Mucosa of gallbladder (tissue), 1 donor: ENCODE results near the gene FOXN3. TPM values are rescaled to one million over a fixed set of nuclear protein-coding genes. Genes with fewer than 3 reads are reported as not detected.
"Not testable (repeated sequence)": the region's sequence is repeated elsewhere in the genome, so short reads cannot be mapped to it uniquely, and the experiment has no call there.

Experiments
- DNase-seq: peaks from one replicate; pipeline ENCODE4 v3.0.0-alpha.2; 2020; ENCODE audit warnings: low spot score
- total RNA-seq: library from RNA; stranded (reverse); gene quantifications from one replicate; pipeline ENCODE4 v1.2.1, GENCODE V29; 2021
- donor health status: DM: no; HTN: no; CAD: no.

FOXN3 gene
- total RNA-seq, 1 donor from 2014 or later = 63.0 TPM

GRCh38 chr14:89304561-89304960, 112.5 kb downstream of the FOXN3 start:
- DNase-seq = no peak

- DNase-seq = peak; percentile 52
Measured at GRCh38 chr14:89303456-89304435, 113.3 kb downstream of the FOXN3 start.

GRCh38 chr14:89302396-89302950, 114.6 kb downstream of the FOXN3 start:
- DNase-seq = no peak

- DNase-seq = no peak
Measured at GRCh38 chr14:89299587-89299986, 117.4 kb downstream of the FOXN3 start.

GRCh38 chr14:89298056-89298834, 118.8 kb downstream of the FOXN3 start:
- DNase-seq = no peak

GRCh38 chr14:89296281-89296745, 120.7 kb downstream of the FOXN3 start:
- no peak for DNase-seq

GRCh38 chr14:89294872-89295271, 122.2 kb downstream of the FOXN3 start:
- DNase-seq = no peak

GRCh38 chr14:89294469-89294868, 122.6 kb downstream of the FOXN3 start:
- DNase-seq = not testable (repeated sequence)

GRCh38 chr14:89294060-89294459, 123.0 kb downstream of the FOXN3 start:
- DNase-seq = no peak

GRCh38 chr14:89293314-89293916, 123.6 kb downstream of the FOXN3 start:
- DNase-seq = no peak

- DNase-seq = no peak
Measured at GRCh38 chr14:89292579-89293313, 124.3 kb downstream of the FOXN3 start.

- no peak for DNase-seq
Measured at GRCh38 chr14:89291351-89291940, 125.6 kb downstream of the FOXN3 start.

GRCh38 chr14:89290813-89291212, 126.2 kb downstream of the FOXN3 start:
- no peak for DNase-seq

- no peak for DNase-seq
Measured at GRCh38 chr14:89289477-89289876, 127.6 kb downstream of the FOXN3 start.

GRCh38 chr14:89288114-89288513, 128.9 kb downstream of the FOXN3 start:
- no peak for DNase-seq

- DNase-seq = no peak
Measured at GRCh38 chr14:89284333-89285058, 132.5 kb downstream of the FOXN3 start.

- DNase-seq = no peak
Measured at GRCh38 chr14:89283327-89284060, 133.5 kb downstream of the FOXN3 start.

- DNase-seq = no peak
Measured at GRCh38 chr14:89282191-89282590, 134.8 kb downstream of the FOXN3 start.

GRCh38 chr14:89280600-89280999, 136.4 kb downstream of the FOXN3 start:
- DNase-seq = no peak
